Body of pancreas (tissue), 4 donors: ENCODE results near the gene PLXDC2.

ENCODE experiments used
- CTCF ChIP-seq, 7 experiments: fragments of 450-650 bp in 4 of 7; fragments of 200-600 bp in 3 of 7; sonication (generic) in 3 of 7; IDR thresholded peaks; one replicate each; pipeline ENCODE4 v1.5.1; 2016 to 2019; ENCODE audit warnings: antibody characterized with exemption in 7 of 7
- POLR2A ChIP-seq, 3 donors: fragments of 450-650 bp; IDR thresholded peaks; one replicate each; pipeline ENCODE4 v1.6.1; 2016; ENCODE audit warnings: antibody characterized with exemption in 3 of 3, mild to moderate bottlenecking in 2 of 3

DNA sequence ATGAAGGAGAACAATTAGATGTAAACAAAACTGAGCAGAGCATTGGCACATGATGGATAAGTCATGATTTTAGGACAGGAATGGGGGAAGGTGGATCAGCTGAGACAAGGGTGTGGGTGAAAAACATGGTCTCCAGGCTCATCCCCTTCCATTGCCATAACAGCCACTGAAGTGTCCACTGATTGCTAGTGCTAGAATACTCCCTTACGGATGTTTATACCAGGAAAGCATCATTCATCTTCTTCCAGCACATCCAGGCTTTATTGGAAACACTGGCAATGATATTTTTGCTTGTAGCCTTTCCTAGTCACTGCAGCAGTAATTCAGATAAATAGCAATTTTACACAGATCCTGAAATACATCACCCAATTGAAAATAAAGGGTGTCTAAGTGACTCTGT, 259.5 kb downstream of the PLXDC2 start:
- TF ChIP-seq CTCF (IDR thresholded peaks at IDR 0.05) (no peak), POLR2A (IDR thresholded peaks at IDR 0.05) (no peak)
